WTC11 (cell line): ENCODE measurements around the gene PRDM15. TPM values are rescaled to one million over a fixed set of nuclear protein-coding genes. Genes with fewer than 3 reads are reported as not detected.

Experiments
- ATAC-seq: fragments of 200-7000 bp; cut with Tn5 transposase; 2 replicates; pipeline ENCODE4 v1.10.0; 2021; ENCODE audit warnings: mild to moderate bottlenecking, moderate library complexity
- CTCF ChIA-PET: fragments of 300-600 bp; sonication (Branson Sonifier 250); formaldehyde crosslinking; loops from one replicate; lab custom pipeline; 2021; ENCODE audit warnings: antibody characterized with exemption; lab: Charles Lee
- POLR2A ChIA-PET: fragments of 350-600 bp; sonication (Branson Sonifier 250); formaldehyde crosslinking; loops from one replicate; lab custom pipeline; 2021; ENCODE audit warnings: antibody characterized with exemption; lab: Charles Lee
- DNase-seq: peaks from one replicate; pipeline ENCODE4 v3.0.0; 2021; ENCODE audit warnings: low spot score
- H3K27ac Mint-ChIP-seq: 2 replicates; pipeline ENCODE4 v1.8.0; 2021; ENCODE audit warnings: mixed read lengths
- H3K27me3 Mint-ChIP-seq: 2 replicates; pipeline ENCODE4 v1.8.0; 2021; ENCODE audit warnings: low read depth, mild to moderate bottlenecking, moderate library complexity, mixed read lengths
- H3K36me3 Mint-ChIP-seq: 2 replicates; pipeline ENCODE4 v1.8.0; 2021; ENCODE audit warnings: mixed read lengths
- H3K4me1 Mint-ChIP-seq: 2 replicates; pipeline ENCODE4 v1.8.0; 2022; ENCODE audit warnings: mixed read lengths
- H3K4me3 Mint-ChIP-seq: 2 replicates; pipeline ENCODE4 v1.8.0; 2021; ENCODE audit warnings: mild to moderate bottlenecking, moderate library complexity, mixed read lengths
- H3K9me3 Mint-ChIP-seq: 2 replicates; pipeline ENCODE4 v1.8.0; 2021; ENCODE audit warnings: mixed read lengths
- ATF3 ChIP-seq: sonication (generic); formaldehyde crosslinking; conservative IDR thresholded peaks from 2 replicates; pipeline ENCODE4 v1.8.1; 2022; ENCODE audit warnings: mild to moderate bottlenecking, missing genetic modification reagents
- E2F1 ChIP-seq: sonication (generic); formaldehyde crosslinking; IDR thresholded peaks from 2 replicates; pipeline ENCODE4 v1.8.0; 2022; ENCODE audit warnings: mild to moderate bottlenecking, missing genetic modification reagents
- FOXP1 ChIP-seq: sonication (generic); formaldehyde crosslinking; IDR thresholded peaks from 2 replicates; pipeline ENCODE4 v1.8.0; 2022; ENCODE audit warnings: missing genetic modification reagents, mild to moderate bottlenecking, moderate library complexity, borderline replicate concordance
- GRHL2 ChIP-seq: fragments of 250-450 bp; sonication (Bioruptor Pico); IDR thresholded peaks from 2 replicates; pipeline ENCODE4 v1.8.0; 2022; ENCODE audit warnings: mild to moderate bottlenecking, moderate library complexity; ENCODE audit not compliant: insufficient replicate concordance, severe bottlenecking
- IRF2 ChIP-seq: sonication (generic); formaldehyde crosslinking; IDR thresholded peaks from 2 replicates; pipeline ENCODE4 v1.8.0; 2022; ENCODE audit warnings: low read depth, missing genetic modification reagents, borderline replicate concordance
- KAT7 ChIP-seq: sonication (generic); formaldehyde crosslinking; IDR thresholded peaks from 2 replicates; pipeline ENCODE4 v1.8.1; 2023; ENCODE audit warnings: missing genetic modification reagents, mild to moderate bottlenecking, borderline replicate concordance
- NFATC4 ChIP-seq: fragments of 250-450 bp; sonication (Bioruptor Pico); IDR thresholded peaks from 2 replicates; pipeline ENCODE4 v1.9.0; 2021; ENCODE audit warnings: mild to moderate bottlenecking
- NR1H2 ChIP-seq: sonication (generic); formaldehyde crosslinking; IDR thresholded peaks from 2 replicates; pipeline ENCODE4 v1.9.0; 2021; ENCODE audit warnings: mild to moderate bottlenecking, moderate library complexity, missing genetic modification reagents
- NR2C2 ChIP-seq: sonication (generic); formaldehyde crosslinking; IDR thresholded peaks from 2 replicates; pipeline ENCODE4 v1.8.0; 2022; ENCODE audit warnings: mild to moderate bottlenecking, missing genetic modification reagents
- ZBTB21 ChIP-seq: sonication (generic); formaldehyde crosslinking; IDR thresholded peaks from 2 replicates; pipeline ENCODE4 v1.8.1; 2023; ENCODE audit warnings: mild to moderate bottlenecking, missing genetic modification reagents, borderline replicate concordance
- ZBTB43 ChIP-seq: sonication (generic); formaldehyde crosslinking; IDR thresholded peaks from 2 replicates; pipeline ENCODE4 v1.8.1; 2023; ENCODE audit warnings: mild to moderate bottlenecking, missing genetic modification reagents
- ZMAT4 ChIP-seq: fragments of 250-450 bp; sonication (Bioruptor Pico); IDR thresholded peaks from 2 replicates; pipeline ENCODE4 v1.9.0; 2021; ENCODE audit warnings: mild to moderate bottlenecking
- ZNF121 ChIP-seq: sonication (generic); formaldehyde crosslinking; IDR thresholded peaks from 2 replicates; pipeline ENCODE4 v1.8.0; 2023; ENCODE audit warnings: missing genetic modification reagents
- ZNF219 ChIP-seq: sonication (generic); formaldehyde crosslinking; IDR thresholded peaks from 2 replicates; pipeline ENCODE4 v1.8.0; 2023; ENCODE audit warnings: missing genetic modification reagents, mild to moderate bottlenecking, borderline replicate concordance
- ZNF263 ChIP-seq: sonication (generic); formaldehyde crosslinking; IDR thresholded peaks from 2 replicates; pipeline ENCODE4 v1.8.1; 2022; ENCODE audit warnings: low read depth, mild to moderate bottlenecking, moderate library complexity, missing genetic modification reagents
- ZNF423 ChIP-seq: fragments of 250-450 bp; sonication (Bioruptor Pico); IDR thresholded peaks from 2 replicates; pipeline ENCODE4 v2.1.2; 2022; ENCODE audit warnings: mild to moderate bottlenecking, moderate library complexity
- total RNA-seq: library from RNA; stranded (reverse); gene quantifications from 3 replicates; pipeline ENCODE4 v1.2.3, GENCODE V29; 2021
- TF ChIP-seq, protein P1 (sequence below): fragments of 250-450 bp; sonication (Bioruptor Pico); conservative IDR thresholded peaks from 2 replicates; pipeline ENCODE4 v1.9.0; 2021; ENCODE audit warnings: mild to moderate bottlenecking
- TF ChIP-seq, protein P2 (sequence below): sonication (generic); formaldehyde crosslinking; IDR thresholded peaks from 2 replicates; pipeline ENCODE4 v1.8.0; 2023; ENCODE audit warnings: missing genetic modification reagents, mild to moderate bottlenecking, borderline replicate concordance
- TF ChIP-seq, protein P3 (sequence below): sonication (generic); formaldehyde crosslinking; IDR thresholded peaks from 2 replicates; pipeline ENCODE4 v1.8.1; 2023; ENCODE audit warnings: mild to moderate bottlenecking, missing genetic modification reagents, borderline replicate concordance
- TF ChIP-seq, protein P4 (sequence below): fragments of 250-450 bp; sonication (Bioruptor Pico); IDR thresholded peaks from 2 replicates; pipeline ENCODE4 v1.9.0; 2021; ENCODE audit warnings: moderate library complexity, mild to moderate bottlenecking, inconsistent platforms, borderline replicate concordance

Gene PRDM15
- total RNA-seq, 1 experiment from 2014 or later = 12.9 TPM

DNA sequence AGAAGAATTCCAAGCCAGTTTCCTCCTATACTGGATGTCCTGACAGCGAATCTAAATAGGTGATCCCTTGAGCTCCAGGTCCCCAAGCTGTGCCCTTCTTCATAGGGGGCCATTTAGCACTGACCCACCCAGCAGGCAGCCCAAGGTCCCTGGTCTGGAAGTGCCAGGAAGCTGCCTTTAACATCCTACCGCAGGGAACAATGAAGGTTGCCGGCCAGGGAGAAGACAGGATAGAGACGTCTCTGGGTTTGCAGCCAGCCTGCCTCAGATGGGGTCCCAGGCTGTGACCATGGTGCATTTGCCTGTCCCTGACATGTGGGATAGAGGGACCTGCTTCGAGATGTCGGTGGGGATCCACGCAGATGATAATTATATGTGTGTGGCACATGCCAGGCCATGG, 109.6 kb downstream of the PRDM15 start:
- ATAC-seq = no peak
- no peak for TF ChIP-seq NR1H2 (CRISPR knock-in tag)
- 0 out of 2 replicates have a peak, but pooled peaks have one; percentile 24 for TF ChIP-seq ZNF423
- no peak for TF ChIP-seq IRF2
- TF ChIP-seq, all 79 proteins: peak for 1
- no peak for DNase-seq
- Mint-ChIP-seq H3K27me3 (peaks cover 79% of the 10 kb centered on the region), H3K4me3 (peak overlapping the region; percentile 83), H3K9me3 (no peaks in the 10 kb centered on the region), H3K4me1 (peaks cover 66% of the 10 kb centered on the region), H3K27ac (no peak overlapping the region), H3K36me3 (no peaks in the 10 kb centered on the region)
- CTCF ChIA-PET = interaction anchor here (0.6 to 14.5 kb wide), 8 partner anchors 8 to 486 kb away, joined by 3 to 207 read pairs (median 7); no protein-coding TSS in a partner anchor
- POLR2A ChIA-PET = no interaction called here

GRCh38 chr21:41769111-41769510, 110.0 kb downstream of the PRDM15 start:
- H3K9me3 Mint-ChIP-seq = no peaks in the 10 kb centered on the region
- ChIA-PET CTCF (interaction anchor here (0.6 to 14.5 kb wide), 13 partner anchors 9 to 485 kb away, joined by 3 to 207 read pairs (median 5); no protein-coding TSS in a partner anchor), POLR2A (interaction anchor here (1.2 kb wide), 1 partner anchor 9 kb away, joined by 6 read pairs; no protein-coding TSS in a partner anchor)
- no peak overlapping the region; the same call in 1 of the 2 replicates for H3K27ac Mint-ChIP-seq
- no peak for ATAC-seq
- H3K36me3 Mint-ChIP-seq = no peaks in the 10 kb centered on the region
- H3K27me3 Mint-ChIP-seq = peaks cover 83% of the 10 kb centered on the region
- peak overlapping the region; percentile 83 for H3K4me3 Mint-ChIP-seq
- DNase-seq = no peak
- H3K4me1 Mint-ChIP-seq = peaks cover 70% of the 10 kb centered on the region
- TF ChIP-seq ZNF219 (no peak), ZNF263 (CRISPR knock-in tag) (no peak), ZMAT4 (CRISPR knock-in tag) (no peak), KAT7 (CRISPR knock-in tag) (no peak), ZNF121 (CRISPR knock-in tag) (no peak), ZBTB21 (CRISPR knock-in tag) (no peak), NR2C2 (no peak), FOXP1 (CRISPR knock-in tag) (no peak), NFATC4 (no peak), GRHL2 (no peak), ATF3 (CRISPR knock-in tag) (no peak), E2F1 (CRISPR knock-in tag) (no peak), ZBTB43 (CRISPR knock-in tag) (no peak)
- TF ChIP-seq, protein P1, sequence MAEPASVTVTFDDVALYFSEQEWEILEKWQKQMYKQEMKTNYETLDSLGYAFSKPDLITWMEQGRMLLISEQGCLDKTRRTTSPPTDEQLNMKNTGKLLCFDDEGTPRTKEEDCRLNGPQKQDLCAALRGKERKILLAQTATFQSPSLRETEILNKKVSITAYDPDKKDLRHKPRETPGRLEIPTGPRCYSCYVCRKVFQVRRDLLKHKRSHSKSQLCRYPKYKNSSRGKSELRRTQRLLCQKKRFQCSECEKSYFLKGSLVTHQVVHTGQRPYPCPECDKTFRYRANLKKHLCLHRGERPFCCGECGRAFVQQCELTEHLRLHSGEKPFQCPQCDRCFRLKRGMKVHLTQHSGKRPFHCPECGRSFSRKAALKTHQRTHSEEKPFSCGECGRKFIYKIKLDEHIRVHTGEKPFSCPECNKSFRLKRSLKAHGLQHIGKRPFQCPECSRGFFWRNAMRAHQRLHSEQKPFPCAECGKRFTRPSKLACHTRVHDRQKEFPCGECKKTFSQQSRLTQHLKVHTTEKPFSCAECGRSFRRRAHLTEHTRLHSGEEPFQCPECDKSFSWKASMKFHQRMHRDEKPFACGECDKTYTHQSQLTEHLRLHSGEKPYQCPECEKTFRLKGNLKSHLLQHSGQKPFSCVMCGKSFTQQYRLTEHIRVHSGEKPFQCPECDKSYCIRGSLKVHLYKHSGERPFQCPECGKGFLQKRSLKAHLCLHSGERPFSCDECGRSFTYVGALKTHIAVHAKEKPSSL = no peak
- TF ChIP-seq, protein P2, sequence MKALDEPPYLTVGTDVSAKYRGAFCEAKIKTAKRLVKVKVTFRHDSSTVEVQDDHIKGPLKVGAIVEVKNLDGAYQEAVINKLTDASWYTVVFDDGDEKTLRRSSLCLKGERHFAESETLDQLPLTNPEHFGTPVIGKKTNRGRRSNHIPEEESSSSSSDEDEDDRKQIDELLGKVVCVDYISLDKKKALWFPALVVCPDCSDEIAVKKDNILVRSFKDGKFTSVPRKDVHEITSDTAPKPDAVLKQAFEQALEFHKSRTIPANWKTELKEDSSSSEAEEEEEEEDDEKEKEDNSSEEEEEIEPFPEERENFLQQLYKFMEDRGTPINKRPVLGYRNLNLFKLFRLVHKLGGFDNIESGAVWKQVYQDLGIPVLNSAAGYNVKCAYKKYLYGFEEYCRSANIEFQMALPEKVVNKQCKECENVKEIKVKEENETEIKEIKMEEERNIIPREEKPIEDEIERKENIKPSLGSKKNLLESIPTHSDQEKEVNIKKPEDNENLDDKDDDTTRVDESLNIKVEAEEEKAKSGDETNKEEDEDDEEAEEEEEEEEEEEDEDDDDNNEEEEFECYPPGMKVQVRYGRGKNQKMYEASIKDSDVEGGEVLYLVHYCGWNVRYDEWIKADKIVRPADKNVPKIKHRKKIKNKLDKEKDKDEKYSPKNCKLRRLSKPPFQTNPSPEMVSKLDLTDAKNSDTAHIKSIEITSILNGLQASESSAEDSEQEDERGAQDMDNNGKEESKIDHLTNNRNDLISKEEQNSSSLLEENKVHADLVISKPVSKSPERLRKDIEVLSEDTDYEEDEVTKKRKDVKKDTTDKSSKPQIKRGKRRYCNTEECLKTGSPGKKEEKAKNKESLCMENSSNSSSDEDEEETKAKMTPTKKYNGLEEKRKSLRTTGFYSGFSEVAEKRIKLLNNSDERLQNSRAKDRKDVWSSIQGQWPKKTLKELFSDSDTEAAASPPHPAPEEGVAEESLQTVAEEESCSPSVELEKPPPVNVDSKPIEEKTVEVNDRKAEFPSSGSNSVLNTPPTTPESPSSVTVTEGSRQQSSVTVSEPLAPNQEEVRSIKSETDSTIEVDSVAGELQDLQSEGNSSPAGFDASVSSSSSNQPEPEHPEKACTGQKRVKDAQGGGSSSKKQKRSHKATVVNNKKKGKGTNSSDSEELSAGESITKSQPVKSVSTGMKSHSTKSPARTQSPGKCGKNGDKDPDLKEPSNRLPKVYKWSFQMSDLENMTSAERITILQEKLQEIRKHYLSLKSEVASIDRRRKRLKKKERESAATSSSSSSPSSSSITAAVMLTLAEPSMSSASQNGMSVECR = no peak
- TF ChIP-seq, protein P3, sequence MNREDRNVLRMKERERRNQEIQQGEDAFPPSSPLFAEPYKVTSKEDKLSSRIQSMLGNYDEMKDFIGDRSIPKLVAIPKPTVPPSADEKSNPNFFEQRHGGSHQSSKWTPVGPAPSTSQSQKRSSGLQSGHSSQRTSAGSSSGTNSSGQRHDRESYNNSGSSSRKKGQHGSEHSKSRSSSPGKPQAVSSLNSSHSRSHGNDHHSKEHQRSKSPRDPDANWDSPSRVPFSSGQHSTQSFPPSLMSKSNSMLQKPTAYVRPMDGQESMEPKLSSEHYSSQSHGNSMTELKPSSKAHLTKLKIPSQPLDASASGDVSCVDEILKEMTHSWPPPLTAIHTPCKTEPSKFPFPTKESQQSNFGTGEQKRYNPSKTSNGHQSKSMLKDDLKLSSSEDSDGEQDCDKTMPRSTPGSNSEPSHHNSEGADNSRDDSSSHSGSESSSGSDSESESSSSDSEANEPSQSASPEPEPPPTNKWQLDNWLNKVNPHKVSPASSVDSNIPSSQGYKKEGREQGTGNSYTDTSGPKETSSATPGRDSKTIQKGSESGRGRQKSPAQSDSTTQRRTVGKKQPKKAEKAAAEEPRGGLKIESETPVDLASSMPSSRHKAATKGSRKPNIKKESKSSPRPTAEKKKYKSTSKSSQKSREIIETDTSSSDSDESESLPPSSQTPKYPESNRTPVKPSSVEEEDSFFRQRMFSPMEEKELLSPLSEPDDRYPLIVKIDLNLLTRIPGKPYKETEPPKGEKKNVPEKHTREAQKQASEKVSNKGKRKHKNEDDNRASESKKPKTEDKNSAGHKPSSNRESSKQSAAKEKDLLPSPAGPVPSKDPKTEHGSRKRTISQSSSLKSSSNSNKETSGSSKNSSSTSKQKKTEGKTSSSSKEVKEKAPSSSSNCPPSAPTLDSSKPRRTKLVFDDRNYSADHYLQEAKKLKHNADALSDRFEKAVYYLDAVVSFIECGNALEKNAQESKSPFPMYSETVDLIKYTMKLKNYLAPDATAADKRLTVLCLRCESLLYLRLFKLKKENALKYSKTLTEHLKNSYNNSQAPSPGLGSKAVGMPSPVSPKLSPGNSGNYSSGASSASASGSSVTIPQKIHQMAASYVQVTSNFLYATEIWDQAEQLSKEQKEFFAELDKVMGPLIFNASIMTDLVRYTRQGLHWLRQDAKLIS (CRISPR knock-in tag) = no peak
- TF ChIP-seq, protein P4, sequence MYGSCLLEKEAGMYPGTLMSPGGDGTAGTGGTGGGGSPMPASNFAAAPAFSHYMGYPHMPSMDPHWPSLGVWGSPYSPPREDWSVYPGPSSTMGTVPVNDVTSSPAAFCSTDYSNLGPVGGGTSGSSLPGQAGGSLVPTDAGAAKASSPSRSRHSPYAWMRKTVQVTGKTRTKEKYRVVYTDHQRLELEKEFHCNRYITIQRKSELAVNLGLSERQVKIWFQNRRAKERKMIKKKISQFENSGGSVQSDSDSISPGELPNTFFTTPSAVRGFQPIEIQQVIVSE (CRISPR knock-in tag) = no peak
